ENCODE measurements around the gene ZNF660. TPM values are rescaled to one million over a fixed set of nuclear protein-coding genes. Genes with fewer than 3 reads are reported as not detected.

The ZNF660 gene
- total RNA-seq, 5 donors from 2014 or later (not counting 1 experiment from before 2014, with no cell fraction given): 0.23 to 0.95 (median 0.60) TPM

DNA sequence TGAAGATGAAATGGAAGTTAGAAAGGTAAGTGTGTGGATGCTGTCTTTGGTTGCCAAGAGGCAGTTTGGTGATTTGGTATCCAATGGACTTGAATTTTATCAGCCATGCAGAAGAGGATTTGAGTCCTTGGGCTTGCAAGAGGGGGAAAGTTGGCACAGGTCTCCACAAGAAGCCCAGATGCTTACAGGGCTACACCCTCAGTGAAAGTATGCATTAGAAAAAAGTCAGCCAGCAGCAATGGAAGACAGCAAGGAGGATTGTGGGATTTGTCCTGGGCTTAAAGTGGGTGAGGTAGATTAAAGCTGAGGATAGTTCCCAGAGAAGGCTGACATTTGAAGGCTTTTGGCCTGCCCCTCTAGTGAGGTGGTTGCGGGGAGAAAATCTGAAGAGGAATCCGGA lies 17.0 kb downstream of the ZNF660 start:
- no peaks in the 10 kb centered on the region for H3K9me3 ChIP-seq
- no peaks in the 10 kb centered on the region for H3K27me3 ChIP-seq (replicated peaks in 1 of 2; ENCODE audit: control insufficient read depth in 2 of 2, extremely low read depth in 1 of 2, insufficient read depth in 2 of 2, low read length in 1 of 2)
- H3K36me3 Mint-ChIP-seq: peaks cover 10% of the 10 kb centered on the region
- H3K27ac ChIP-seq (ENCODE audit: low read length): no peak overlapping the region
- no peaks in the 10 kb centered on the region for H3K36me3 ChIP-seq (ENCODE audit: control insufficient read depth in 2 of 2, extremely low read depth in 1 of 2, insufficient read depth in 1 of 2, low read length in 1 of 2)
- H3K9me3 Mint-ChIP-seq: peaks cover 0 to 6% (median 5%) of the 10 kb centered on the region in 3 donors
- DNase-seq: no peak
- H3K27me3 Mint-ChIP-seq: peaks cover 2 to 8% of the 10 kb centered on the region in 2 donors
- WGBS (ENCODE audit: insufficient coverage): no CpG with 5 or more reads among the region's 2 CpGs
- CTCF ChIA-PET: no interaction called here
- no peak for ATAC-seq (replicated peaks in 1 of 4)
- H3K4me1 ChIP-seq (ENCODE audit: control insufficient read depth in 1 of 2, extremely low read depth in 1 of 2, insufficient read depth in 2 of 2, low read length in 2 of 2): no peaks in the 10 kb centered on the region
- no peak overlapping the region for H3K4me3 ChIP-seq (ENCODE audit: control insufficient read depth in 1 of 2, extremely low read depth in 1 of 2, low read length in 1 of 2)
- POLR2A ChIA-PET: no interaction called here
- no peak overlapping the region for H3K4me3 Mint-ChIP-seq
- no peaks in the 10 kb centered on the region for H3K4me1 Mint-ChIP-seq
- H3K27ac Mint-ChIP-seq: no peak overlapping the region

DNA sequence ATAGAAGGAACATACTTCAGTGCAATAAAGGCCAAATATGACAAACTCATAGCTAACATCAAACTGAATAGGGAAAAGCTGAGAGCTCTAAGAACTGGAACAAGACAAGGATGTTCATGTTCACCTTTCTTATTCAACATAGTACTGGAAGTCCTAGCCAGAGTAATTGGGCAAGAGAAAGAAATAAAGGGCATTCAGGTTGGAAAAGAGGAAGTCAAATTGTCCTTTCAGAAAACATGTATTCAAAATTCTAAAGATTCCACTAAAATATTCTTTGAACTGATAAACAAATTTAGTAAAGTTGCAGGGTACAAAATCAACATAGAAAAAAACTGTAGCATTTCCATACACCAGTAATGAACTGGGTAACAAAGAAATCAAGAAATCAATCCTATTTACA lies 27.9 kb downstream of the ZNF660 start:
- Mint-ChIP-seq H3K4me1 (no peaks in the 10 kb centered on the region), H3K27me3 (peaks cover 0 to 6% of the 10 kb centered on the region in 2 donors), H3K9me3 (no peaks in the 10 kb centered on the region), H3K36me3 (peaks cover 7% of the 10 kb centered on the region), H3K4me3 (no peak overlapping the region), H3K27ac (no peak overlapping the region)
- Histone ChIP-seq H3K4me3 (ENCODE audit: control insufficient read depth in 1 of 2, extremely low read depth in 1 of 2, low read length in 1 of 2) (no peak overlapping the region), H3K27ac (ENCODE audit: low read length) (no peak overlapping the region), H3K4me1 (ENCODE audit: control insufficient read depth in 1 of 2, extremely low read depth in 1 of 2, insufficient read depth in 2 of 2, low read length in 2 of 2) (no peaks in the 10 kb centered on the region), H3K27me3 (replicated peaks in 1 of 2; ENCODE audit: control insufficient read depth in 2 of 2, extremely low read depth in 1 of 2, insufficient read depth in 2 of 2, low read length in 1 of 2) (peaks cover 0 to 7% of the 10 kb centered on the region in 2 experiments), H3K9me3 (no peaks in the 10 kb centered on the region), H3K36me3 (ENCODE audit: control insufficient read depth in 2 of 2, extremely low read depth in 1 of 2, insufficient read depth in 1 of 2, low read length in 1 of 2) (no peaks in the 10 kb centered on the region)
- POLR2A ChIA-PET: no interaction called here
- CTCF ChIA-PET: no interaction called here
- ATAC-seq (replicated peaks in 1 of 4) (no peak), DNase-seq (no peak)

DNA sequence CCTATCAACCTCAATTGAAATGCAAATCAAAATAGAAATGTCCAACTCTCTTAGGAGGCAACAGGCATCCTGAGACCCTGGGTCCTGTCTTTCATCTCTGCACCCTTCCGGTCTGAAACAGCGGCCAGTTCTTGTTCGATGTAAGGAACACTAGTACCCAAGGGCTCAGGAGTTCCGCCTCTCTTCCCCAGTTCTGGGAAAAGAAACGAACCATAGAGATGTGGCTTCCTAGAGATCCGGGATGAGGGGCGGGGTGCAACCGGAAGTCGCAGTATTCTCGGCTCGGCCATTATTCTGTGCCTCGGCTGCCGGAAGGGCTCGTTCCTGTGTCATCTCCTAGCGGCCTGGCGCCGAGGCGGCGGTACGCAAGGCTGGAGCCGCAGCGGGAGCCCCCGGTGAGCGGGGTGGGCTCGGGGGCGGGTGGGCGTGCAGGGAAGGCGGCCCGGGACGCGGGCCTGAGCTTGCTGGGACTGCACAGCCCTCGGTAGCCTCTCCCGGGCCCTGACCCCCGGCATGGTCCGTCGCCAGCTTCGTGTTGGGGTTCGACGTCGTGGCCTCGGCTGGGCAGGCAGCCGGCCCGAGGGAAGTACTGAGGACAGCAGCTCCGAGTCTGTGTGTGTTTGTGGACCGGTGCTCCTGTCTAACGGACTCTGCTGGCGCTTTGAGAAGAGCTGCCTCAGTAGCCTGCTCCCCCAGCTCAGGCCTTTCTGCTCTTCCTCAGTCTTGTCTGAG lies 40.2 kb downstream of the ZNF660 start, which contains the start of gene ZNF197:
TSS of gene ZNF197 (plus strand) at position 288 of the 732 bp plus-strand sequence. CDS start 4,119 bp downstream, outside the sequence.
- peak within 1 kb of the TSS; percentile 83 to 93 for H3K4me3 ChIP-seq (ENCODE audit: control insufficient read depth in 1 of 2, extremely low read depth in 1 of 2, low read length in 1 of 2)
- peaks cover 0 to 11% of the 10 kb centered on the region in 2 donors for H3K36me3 ChIP-seq (ENCODE audit: control insufficient read depth in 2 of 2, extremely low read depth in 1 of 2, insufficient read depth in 1 of 2, low read length in 1 of 2)
- H3K4me3 Mint-ChIP-seq: peak within 1 kb of the TSS; percentile 87 to 89 (median 89)
- peak; percentile 79 to 95 (median 86) for ATAC-seq (replicated peaks in 1 of 4)
- peaks cover 4 to 8% of the 10 kb centered on the region in 2 experiments for H3K4me1 ChIP-seq (ENCODE audit: control insufficient read depth in 1 of 2, extremely low read depth in 1 of 2, insufficient read depth in 2 of 2, low read length in 2 of 2)
- peak within 1 kb of the TSS; percentile 59 for H3K27ac ChIP-seq (ENCODE audit: low read length)
- ChIA-PET POLR2A (no interaction called here), CTCF (no interaction called here)
- H3K27me3 Mint-ChIP-seq: no peaks in the 10 kb centered on the region
- H3K36me3 Mint-ChIP-seq: peaks cover 19% of the 10 kb centered on the region
- peaks cover 41 to 50% (median 48%) of the 10 kb centered on the region in 3 donors for H3K4me1 Mint-ChIP-seq
- no peaks in the 10 kb centered on the region for H3K27me3 ChIP-seq (replicated peaks in 1 of 2; ENCODE audit: control insufficient read depth in 2 of 2, extremely low read depth in 1 of 2, insufficient read depth in 2 of 2, low read length in 1 of 2)
- no peaks in the 10 kb centered on the region for H3K9me3 ChIP-seq
- no peaks in the 10 kb centered on the region for H3K9me3 Mint-ChIP-seq
- DNase-seq: peak in 32 of 35 experiments; percentile 5 to 62 (median 28)
- under 1% methylated on average over 45 of the region's 47 CpGs for WGBS (ENCODE audit: insufficient coverage)
- H3K27ac Mint-ChIP-seq: peak within 1 kb of the TSS; percentile 39 to 81

DNA sequence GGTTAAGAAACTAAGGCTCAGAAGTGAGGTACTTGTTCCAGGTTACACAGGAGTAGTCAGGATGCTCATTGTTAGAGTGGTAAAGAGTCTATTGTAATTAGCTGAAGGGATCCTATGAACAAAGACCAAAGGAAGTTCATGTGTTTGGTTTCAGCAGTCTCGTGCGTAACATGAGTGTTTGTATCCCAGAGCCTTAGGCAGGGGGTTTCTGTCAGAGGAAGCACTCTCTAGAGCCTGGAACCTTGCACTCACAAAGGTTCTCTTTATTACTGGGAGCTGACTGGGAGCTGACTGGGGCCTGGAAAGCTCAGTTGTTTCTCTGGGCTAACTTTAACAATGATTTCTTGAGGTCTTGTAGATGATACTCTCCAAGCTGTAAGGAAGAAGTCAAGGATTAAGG lies 44.0 kb downstream of the ZNF660 start:
- H3K4me1 ChIP-seq (ENCODE audit: control insufficient read depth in 1 of 2, extremely low read depth in 1 of 2, insufficient read depth in 2 of 2, low read length in 2 of 2): peaks cover 4 to 8% of the 10 kb centered on the region in 2 experiments
- DNase-seq (no peak), ATAC-seq (replicated peaks in 1 of 4) (no peak)
- WGBS (ENCODE audit: insufficient coverage): 100% methylated on average over 1 of the region's 2 CpGs
- Mint-ChIP-seq H3K4me1 (peaks cover 45 to 52% (median 50%) of the 10 kb centered on the region in 3 donors), H3K4me3 (no peak overlapping the region), H3K9me3 (no peaks in the 10 kb centered on the region), H3K27ac (no peak overlapping the region), H3K36me3 (peaks cover 51% of the 10 kb centered on the region), H3K27me3 (no peaks in the 10 kb centered on the region)
- peaks cover 0 to 29% of the 10 kb centered on the region in 2 donors for H3K36me3 ChIP-seq (ENCODE audit: control insufficient read depth in 2 of 2, extremely low read depth in 1 of 2, insufficient read depth in 1 of 2, low read length in 1 of 2)
- POLR2A ChIA-PET: no interaction called here
- H3K4me3 ChIP-seq (ENCODE audit: control insufficient read depth in 1 of 2, extremely low read depth in 1 of 2, low read length in 1 of 2): no peak overlapping the region
- no peak overlapping the region for H3K27ac ChIP-seq (ENCODE audit: low read length)
- CTCF ChIA-PET: no interaction called here
- no peaks in the 10 kb centered on the region for H3K27me3 ChIP-seq (replicated peaks in 1 of 2; ENCODE audit: control insufficient read depth in 2 of 2, extremely low read depth in 1 of 2, insufficient read depth in 2 of 2, low read length in 1 of 2)
- H3K9me3 ChIP-seq: no peaks in the 10 kb centered on the region

DNA sequence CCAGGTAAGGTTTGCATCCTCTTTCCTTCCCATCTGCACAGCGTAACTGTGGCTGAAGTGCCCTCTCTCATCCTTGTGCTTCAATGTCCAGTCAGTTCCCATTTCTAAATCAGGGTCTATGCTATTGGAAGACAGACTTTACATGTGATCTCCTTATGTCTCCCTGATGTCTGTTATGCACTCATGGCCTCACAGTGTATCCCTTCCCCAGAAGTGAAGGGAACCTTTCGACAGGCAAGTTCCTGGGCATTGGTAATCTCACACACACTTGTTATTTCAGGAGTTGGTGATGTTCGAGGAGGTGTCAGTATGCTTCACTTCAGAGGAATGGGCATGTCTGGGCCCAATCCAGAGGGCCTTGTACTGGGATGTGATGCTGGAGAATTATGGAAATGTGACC lies 47.4 kb downstream of the ZNF660 start:
- peaks cover 25 to 27% (median 26%) of the 10 kb centered on the region in 3 donors for H3K4me1 Mint-ChIP-seq
- no peak overlapping the region for H3K4me3 Mint-ChIP-seq
- no peak for ATAC-seq (replicated peaks in 1 of 4)
- peaks cover 0 to 49% of the 10 kb centered on the region in 2 donors for H3K36me3 ChIP-seq (ENCODE audit: control insufficient read depth in 2 of 2, extremely low read depth in 1 of 2, insufficient read depth in 1 of 2, low read length in 1 of 2)
- H3K36me3 Mint-ChIP-seq: peaks cover 79% of the 10 kb centered on the region
- no peaks in the 10 kb centered on the region for H3K27me3 Mint-ChIP-seq
- H3K4me1 ChIP-seq (ENCODE audit: control insufficient read depth in 1 of 2, extremely low read depth in 1 of 2, insufficient read depth in 2 of 2, low read length in 2 of 2): no peaks in the 10 kb centered on the region
- H3K4me3 ChIP-seq (ENCODE audit: control insufficient read depth in 1 of 2, extremely low read depth in 1 of 2, low read length in 1 of 2): no peak overlapping the region
- no peak overlapping the region for H3K27ac ChIP-seq (ENCODE audit: low read length)
- WGBS (ENCODE audit: insufficient coverage): 100% methylated on average over 1 of the region's 3 CpGs
- peaks cover 0 to 19% (median 16%) of the 10 kb centered on the region in 3 donors for H3K9me3 Mint-ChIP-seq
- DNase-seq: no peak
- H3K9me3 ChIP-seq: peaks cover 7% of the 10 kb centered on the region
- H3K27me3 ChIP-seq (replicated peaks in 1 of 2; ENCODE audit: control insufficient read depth in 2 of 2, extremely low read depth in 1 of 2, insufficient read depth in 2 of 2, low read length in 1 of 2): no peaks in the 10 kb centered on the region
- no peak overlapping the region for H3K27ac Mint-ChIP-seq
- ChIA-PET POLR2A (no interaction called here), CTCF (no interaction called here)

DNA sequence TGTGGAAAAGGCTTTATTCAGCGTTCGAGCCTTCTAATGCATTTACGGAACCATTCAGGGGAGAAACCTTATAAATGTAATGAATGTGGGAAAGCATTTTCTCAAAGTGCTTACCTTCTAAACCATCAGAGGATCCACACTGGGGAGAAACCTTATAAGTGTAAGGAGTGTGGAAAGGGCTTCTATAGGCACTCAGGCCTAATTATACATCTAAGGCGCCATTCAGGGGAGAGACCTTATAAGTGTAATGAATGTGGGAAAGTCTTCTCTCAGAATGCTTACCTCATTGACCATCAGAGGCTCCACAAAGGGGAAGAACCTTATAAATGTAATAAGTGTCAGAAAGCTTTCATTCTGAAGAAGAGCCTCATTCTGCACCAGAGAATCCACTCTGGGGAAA lies 57.6 kb downstream of the ZNF660 start:
- no peaks in the 10 kb centered on the region for H3K4me1 ChIP-seq (ENCODE audit: control insufficient read depth in 1 of 2, extremely low read depth in 1 of 2, insufficient read depth in 2 of 2, low read length in 2 of 2)
- ATAC-seq (replicated peaks in 1 of 4): no peak
- DNase-seq: no peak
- H3K27ac ChIP-seq (ENCODE audit: low read length): no peak overlapping the region
- ChIA-PET CTCF (no interaction called here), POLR2A (interaction anchor here in 1 of 2 donors (0.6 kb wide), 1 partner anchor 332 kb away, joined by 3 read pairs; no protein-coding TSS in a partner anchor)
- H3K36me3 ChIP-seq (ENCODE audit: control insufficient read depth in 2 of 2, extremely low read depth in 1 of 2, insufficient read depth in 1 of 2, low read length in 1 of 2): peaks cover 16 to 48% of the 10 kb centered on the region in 2 donors
- H3K4me3 ChIP-seq (ENCODE audit: control insufficient read depth in 1 of 2, extremely low read depth in 1 of 2, low read length in 1 of 2): no peak overlapping the region
- Mint-ChIP-seq H3K4me1 (peaks cover under 1 to 5% (median 4%) of the 10 kb centered on the region in 3 donors), H3K27ac (no peak overlapping the region), H3K27me3 (no peaks in the 10 kb centered on the region), H3K36me3 (peaks cover 69% of the 10 kb centered on the region), H3K4me3 (peak overlapping the region in 1 of 3 donors; percentile 13), H3K9me3 (peaks cover 22 to 67% (median 58%) of the 10 kb centered on the region in 3 donors)
- H3K27me3 ChIP-seq (replicated peaks in 1 of 2; ENCODE audit: control insufficient read depth in 2 of 2, extremely low read depth in 1 of 2, insufficient read depth in 2 of 2, low read length in 1 of 2): no peaks in the 10 kb centered on the region
- no CpG with 5 or more reads among the region's 4 CpGs for WGBS (ENCODE audit: insufficient coverage)
- peaks cover 34% of the 10 kb centered on the region for H3K9me3 ChIP-seq

Data from T-cell (primary cell).